AG08396 (cell line): ENCODE results near the gene PHC3.

Source experiments
- DNase-seq: peaks from one replicate; pipeline ENCODE4 v3.0.0; 2012; ENCODE audit warnings: low spot score, mixed read lengths

Gene PHC3

DNA sequence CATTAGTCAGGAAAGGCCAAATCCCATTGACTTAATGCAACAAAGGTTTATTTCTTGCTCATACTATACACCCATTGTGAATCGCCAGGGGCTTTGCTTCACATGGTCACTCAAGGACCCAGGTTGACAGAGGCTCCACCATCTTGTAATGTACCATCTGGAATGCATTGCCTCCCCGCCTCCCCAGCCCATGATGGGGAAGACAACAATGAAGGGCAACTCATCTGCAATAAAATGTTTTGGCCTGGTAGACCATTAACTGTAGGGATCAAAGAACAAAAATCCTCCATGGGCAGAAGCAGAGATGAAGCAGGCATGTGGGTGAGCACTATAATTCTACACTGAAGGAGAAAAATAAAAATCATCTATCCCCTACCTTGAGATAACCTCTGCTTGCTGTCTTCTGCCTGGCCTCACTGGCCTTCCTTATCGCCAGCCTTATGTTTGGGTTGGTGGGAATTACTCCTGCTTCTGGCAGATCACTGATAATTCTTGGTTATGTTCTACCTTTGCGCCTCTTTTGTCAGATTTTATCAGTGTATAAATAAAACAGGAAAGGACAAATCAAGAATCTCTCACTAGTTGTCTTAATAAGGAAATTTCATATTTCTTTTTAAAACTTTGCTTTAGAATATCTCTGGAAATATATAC is 106.0 kb downstream of the PHC3 start:
- DNase-seq: no peak

- DNase-seq: no peak
Observed at GRCh38 chr3:170064108-170064507, 117.4 kb downstream of the PHC3 start.

- DNase-seq: no peak
Observed at GRCh38 chr3:170063691-170064090, 117.8 kb downstream of the PHC3 start.

DNA sequence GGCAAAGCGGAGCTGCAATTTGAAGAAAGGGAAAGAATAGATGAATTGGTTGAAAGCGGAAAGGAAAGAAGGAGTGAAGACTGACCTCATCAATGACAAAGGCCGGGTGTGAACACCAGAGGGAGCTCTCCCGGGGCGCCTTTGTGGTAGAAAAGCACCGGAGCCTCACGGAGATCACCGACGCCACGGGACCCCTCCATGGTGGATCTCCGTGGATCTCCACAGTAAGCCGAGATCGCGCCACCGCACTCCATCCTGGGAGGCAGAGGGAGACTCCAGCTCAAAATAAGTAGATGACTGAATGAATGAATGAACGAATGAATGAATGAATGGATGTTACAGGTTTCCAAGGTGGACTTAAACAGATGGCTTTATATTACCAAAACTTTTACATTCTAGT is 118.8 kb downstream of the PHC3 start:
- no peak for DNase-seq

DNA sequence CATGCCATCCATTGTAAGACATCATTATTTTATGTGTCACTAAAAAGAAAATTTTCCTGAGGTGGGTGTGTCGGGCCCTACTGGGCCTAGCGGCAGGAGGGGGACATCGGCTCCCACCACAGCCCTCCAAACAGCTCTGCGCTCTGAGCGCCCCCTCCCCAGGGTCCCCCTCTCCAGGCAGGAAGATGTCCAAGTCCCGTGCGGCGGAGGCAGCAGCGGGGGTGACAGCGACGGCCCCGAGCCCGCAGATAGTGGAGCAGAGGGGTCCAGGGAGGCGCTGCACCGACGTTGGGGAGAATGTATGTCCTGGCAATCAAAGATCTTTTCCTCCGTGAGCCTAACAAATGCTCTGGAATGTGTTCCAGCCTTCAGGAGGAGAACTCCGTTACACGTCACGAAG is 119.5 kb downstream of the PHC3 start:
- DNase-seq: no peak

- DNase-seq: no peak
Observed at GRCh38 chr3:170059447-170059846, 122.1 kb downstream of the PHC3 start.

DNA sequence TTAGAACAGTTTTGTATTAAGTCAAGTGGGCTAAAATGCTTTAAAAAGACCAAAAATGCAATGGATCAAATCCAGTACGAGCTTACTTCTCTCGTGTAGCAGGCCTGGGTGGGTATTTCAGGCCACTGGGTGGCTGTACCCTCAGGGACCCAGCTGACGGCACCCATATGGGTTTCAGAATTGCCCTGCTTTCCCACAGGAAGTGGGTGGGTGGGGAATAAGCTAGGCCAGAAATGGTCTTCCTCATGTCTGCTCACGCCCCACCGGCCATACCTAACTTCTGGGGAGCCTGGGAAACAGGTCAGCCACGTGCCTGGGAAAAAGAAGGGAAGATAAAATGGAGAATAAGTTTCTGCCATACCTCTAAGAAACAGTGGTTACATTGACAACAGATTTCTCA is 123.4 kb downstream of the PHC3 start:
- DNase-seq: no peak

- no peak for DNase-seq
Observed at GRCh38 chr3:170057550-170057949, 124.0 kb downstream of the PHC3 start.

GRCh38 chr3:170056710-170057454 is 124.7 kb downstream of the PHC3 start:
- DNase-seq: no peak

- DNase-seq: peak; percentile 34
Observed at GRCh38 chr3:170055209-170055608, 126.3 kb downstream of the PHC3 start.

DNA sequence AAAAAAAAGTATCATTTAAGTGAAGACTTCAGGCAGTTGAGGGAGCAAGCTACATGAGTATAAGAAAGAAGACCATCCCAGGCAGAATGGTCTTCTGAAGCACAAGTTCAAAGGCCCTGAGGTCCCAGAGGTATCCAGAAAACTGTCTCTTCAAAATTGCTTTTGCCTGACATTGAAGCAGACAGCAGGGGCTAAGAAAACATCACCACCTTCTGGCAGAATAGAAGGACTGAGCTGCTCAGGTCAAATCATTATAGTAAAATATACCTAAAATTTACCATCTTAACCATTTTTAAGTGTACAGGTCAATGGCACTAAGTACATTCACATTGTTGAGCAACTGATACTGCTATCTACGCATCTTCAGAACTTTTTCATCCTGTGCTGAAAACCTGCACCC is 127.3 kb downstream of the PHC3 start:
- no peak for DNase-seq

DNA sequence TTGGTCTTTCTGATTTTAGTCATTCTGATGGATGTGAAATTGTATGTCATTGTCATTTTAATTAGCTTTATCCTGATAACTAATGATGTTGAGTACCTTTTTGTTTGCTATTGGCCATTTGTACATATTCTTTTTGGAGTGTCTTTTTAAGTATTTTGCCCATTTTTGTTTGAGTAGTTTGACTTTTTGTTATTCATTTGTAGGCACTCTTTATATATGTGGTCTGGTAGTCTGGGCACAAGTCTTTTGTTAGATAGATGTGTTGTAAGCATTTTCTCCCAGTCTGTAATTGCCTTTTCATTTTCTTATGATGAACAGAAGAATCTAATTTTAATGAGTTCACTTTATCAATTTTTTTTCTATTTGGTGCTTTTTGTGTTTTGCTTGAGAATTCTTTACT is 129.1 kb downstream of the PHC3 start:
- no peak for DNase-seq

GRCh38 chr3:170050753-170051152 is 130.8 kb downstream of the PHC3 start:
- no peak for DNase-seq

DNA sequence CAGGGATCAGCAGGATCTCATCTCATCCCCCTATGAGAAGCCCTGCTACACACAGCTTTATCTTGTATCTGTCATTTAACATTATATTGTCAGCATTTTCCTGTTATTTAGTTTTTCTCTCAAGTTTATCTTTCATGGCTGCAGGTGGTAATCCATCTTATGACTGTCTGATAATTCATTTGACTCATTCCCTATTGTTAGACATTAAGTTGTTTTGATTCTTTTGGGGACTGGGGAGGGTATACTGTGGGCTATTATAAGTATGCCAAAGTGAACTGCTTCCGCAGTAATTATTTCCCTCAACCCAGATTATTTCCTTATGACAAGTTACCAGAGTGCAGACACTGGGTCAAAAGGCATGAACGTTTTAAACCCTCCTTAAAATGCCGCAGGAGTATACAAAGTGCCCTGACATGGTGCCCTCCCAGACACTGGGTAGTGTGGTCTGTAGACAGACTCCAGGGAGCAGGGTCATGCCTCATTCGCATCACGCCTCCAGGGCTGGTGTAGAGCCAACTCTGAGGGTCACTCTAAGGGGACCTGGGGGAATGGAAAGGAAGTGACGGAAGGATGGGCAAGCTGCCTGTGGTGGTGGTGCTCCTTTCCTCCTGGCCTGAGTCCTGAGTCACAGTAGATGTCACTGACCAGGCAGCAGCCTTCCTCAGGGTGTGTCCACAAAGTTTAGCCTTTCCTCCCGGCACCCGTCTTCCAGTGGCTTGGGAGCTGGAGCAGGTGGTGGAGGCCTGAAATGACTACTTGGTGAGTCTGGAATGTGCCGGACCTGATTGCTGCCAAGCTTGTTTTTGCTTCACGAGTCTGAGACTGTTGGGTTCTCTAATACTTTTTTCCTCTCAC is 132.2 kb downstream of the PHC3 start:
- DNase-seq: peak; percentile 66

GRCh38 chr3:170047133-170047404 is 134.5 kb downstream of the PHC3 start:
- DNase-seq: no peak

GRCh38 chr3:170046269-170047132 is 135.0 kb downstream of the PHC3 start:
- DNase-seq: no peak

DNA sequence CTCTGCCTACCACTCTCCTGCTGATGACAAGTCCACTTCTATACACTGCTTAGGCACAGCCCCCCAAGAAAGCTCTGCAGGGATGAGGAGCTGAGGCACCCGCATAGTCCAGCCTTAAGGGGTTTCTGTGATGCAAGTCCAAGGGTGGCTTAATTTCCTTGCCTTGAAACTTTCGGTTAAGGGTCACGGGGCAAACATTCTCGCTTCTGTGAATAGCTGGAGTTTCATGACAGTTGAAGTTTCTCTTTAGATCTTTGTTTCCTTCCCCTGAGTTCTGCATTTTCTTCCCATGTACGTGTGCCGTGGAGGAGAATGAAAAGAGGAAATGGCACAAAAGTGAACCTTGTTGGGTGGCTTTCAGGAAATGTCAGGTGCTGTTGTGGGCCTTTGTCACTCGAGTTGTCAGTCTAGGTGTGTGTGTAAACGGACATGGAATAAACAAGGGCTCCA is 136.7 kb downstream of the PHC3 start:
- no peak for DNase-seq

DNA sequence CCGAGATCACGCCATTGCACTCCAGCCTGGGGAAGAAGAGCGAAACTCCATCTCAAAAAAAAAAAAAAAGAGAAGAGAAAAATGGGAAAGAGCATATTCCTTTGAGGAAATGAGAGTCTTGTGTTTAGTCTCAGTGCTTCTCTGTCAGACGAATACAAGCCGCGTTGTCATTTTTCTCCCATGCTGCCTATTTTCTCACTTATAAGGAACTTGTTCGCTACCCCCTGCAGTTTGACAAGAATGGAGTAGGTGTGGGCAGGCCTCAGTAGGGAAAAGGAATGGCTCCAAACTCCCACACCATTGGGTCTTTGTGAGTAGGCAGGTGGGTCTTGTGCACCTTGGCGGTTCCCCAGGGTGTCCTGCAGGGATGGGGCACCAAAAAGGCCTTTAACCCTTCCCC is 137.3 kb downstream of the PHC3 start:
- no peak for DNase-seq

- DNase-seq: no peak
Observed at GRCh38 chr3:170043506-170043905, 138.0 kb downstream of the PHC3 start.

DNA sequence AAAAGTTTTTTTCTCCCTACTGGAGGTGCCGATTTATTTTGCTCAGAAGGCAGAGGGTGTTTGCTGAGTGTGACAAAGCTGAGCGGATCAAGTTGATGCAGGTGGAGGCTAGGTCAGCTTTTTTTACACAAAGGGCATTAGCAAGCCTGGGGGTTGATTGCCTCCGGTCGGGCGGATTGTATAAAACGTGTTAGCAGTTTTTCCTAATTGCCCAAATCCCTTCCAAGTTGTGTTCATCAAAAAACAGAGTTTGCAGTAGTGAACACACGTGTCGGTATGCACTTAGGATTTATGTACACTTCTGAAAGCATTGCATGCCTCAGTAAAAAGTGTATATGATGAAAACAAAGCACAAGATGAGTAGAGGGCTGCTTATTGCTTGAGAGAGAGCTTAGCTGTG is 141.1 kb downstream of the PHC3 start:
- no peak for DNase-seq

- DNase-seq: no peak
Observed at GRCh38 chr3:170038434-170039110, 143.0 kb downstream of the PHC3 start.
